Epithelial cell of prostate (primary cell): ENCODE measurements around the gene TMEM204.

Experiments used
- DNase-seq: peaks from one replicate; pipeline ENCODE4 v3.0.0-alpha.2; 2011; ENCODE audit warnings: low read depth, low spot score
- H3K27ac ChIP-seq: fragments of 450-650 bp; 2 replicates; pipeline ENCODE4 v1.5.1; 2017; ENCODE audit warnings: mild to moderate bottlenecking

The TMEM204 gene

DNA sequence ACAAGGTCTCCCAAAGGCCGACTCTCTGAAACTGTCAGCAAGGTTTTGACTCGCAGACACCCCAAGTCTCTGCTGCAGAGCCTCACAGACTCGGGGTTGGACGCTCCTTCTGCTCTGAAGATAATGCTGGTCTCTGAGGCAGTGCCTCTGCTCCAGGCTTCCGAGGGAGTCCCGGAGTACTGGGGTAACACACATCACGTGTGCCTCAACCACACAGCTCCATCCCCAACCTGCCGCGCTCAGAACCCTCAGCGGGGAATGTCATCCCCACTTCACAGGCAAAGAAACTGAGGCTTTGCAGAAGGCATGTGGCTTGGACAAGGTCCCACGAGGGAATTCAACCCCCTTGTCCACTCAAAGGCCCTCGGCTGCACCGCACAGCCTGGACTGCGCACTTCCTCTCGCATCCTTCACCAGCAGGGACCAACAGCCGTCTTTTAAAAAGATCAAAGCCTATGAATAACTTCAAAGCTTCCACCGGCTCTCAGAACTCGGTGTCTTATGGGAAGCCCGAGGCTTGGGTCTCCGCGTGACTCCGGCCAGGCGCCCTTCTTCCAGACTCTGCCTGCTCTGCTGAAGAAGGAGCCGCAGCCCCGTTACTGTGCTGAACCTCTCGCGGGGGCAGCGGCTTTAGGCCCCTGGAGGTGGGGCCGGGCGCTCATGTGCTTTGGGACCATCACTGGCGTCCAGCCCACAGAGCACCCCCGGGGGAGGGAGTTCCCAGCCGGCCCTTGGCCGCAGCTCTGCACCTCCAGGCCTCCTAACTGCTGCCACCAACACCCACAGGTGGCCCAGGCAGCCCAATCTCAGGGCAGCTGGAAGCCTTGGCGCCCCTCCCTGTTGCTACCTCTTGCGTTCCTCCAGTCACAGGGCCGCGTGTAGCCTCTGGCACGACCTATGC is 2.2 kb downstream of the TMEM204 start:
- DNase-seq: no peak
- no peak overlapping the region for H3K27ac ChIP-seq

GRCh38 chr16:1536601-1537000 is 3.1 kb downstream of the TMEM204 start:
- no peak for DNase-seq
- H3K27ac ChIP-seq: no peak overlapping the region

DNA sequence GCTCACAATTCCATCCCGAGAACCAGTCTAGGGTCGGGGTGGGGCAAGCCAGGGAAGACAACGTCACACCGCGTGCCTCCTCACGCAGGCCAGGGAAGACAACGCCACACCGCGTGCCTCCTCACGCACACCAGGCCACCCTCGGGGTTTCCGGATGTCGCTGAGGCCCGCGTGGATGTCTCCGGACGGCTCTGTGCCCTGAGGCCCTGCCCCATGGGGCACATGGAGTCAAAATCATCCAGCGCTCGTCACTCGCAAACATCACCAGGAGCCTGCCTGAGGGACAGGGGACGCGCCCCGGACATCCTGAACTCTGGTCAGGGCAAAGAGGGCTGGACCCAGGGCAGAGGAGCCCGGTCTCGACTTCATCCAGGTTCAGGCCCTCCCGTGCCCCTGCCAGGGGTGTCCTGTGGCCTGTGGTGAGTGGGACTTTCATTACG is 3.7 kb downstream of the TMEM204 start:
- H3K27ac ChIP-seq: no peak overlapping the region

GRCh38 chr16:1537763-1538289 is 4.4 kb downstream of the TMEM204 start:
- H3K27ac ChIP-seq: no peak overlapping the region
- DNase-seq: no peak

More for the DNA sequence above, 3.7 kb downstream of the TMEM204 start:
- DNase-seq: no peak

GRCh38 chr16:1538804-1539520 is 5.5 kb downstream of the TMEM204 start:
- no peak overlapping the region for H3K27ac ChIP-seq
- DNase-seq: no peak

- H3K27ac ChIP-seq: no peak overlapping the region
- DNase-seq: no peak
These were observed 6.5 kb downstream of the TMEM204 start for GRCh38 chr16:1539720-1540555.

- H3K27ac ChIP-seq: no peak overlapping the region
- no peak for DNase-seq
These were observed 7.0 kb downstream of the TMEM204 start for GRCh38 chr16:1540556-1540855.

GRCh38 chr16:1541293-1542165 is 8.1 kb downstream of the TMEM204 start:
- H3K27ac ChIP-seq: no peak overlapping the region

DNA sequence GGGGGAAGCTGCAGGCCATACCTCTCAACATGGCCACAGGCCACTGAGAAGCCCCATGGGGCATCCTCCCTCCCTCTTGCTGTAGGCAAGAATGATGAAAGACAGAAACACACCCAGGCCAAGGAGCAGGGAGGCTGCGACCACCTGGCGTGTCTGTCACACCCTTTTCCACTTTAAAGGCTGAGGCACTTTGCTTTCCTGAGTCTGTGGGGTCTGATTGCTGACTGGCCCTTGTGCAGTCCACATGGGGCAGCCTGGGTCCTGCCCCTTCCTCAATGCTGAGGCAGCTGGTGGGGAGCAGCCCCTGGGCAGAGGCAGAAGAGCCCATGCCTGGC is 8.7 kb downstream of the TMEM204 start:
- no peak overlapping the region for H3K27ac ChIP-seq
- DNase-seq: no peak

More at GRCh38 chr16:1541293-1542165, 8.1 kb downstream of the TMEM204 start:
- no peak for DNase-seq

- H3K27ac ChIP-seq: no peak overlapping the region
- no peak for DNase-seq
These were observed 9.1 kb downstream of the TMEM204 start for GRCh38 chr16:1542533-1542932.

- no peak for DNase-seq
- no peak overlapping the region for H3K27ac ChIP-seq
These were observed 9.8 kb downstream of the TMEM204 start for GRCh38 chr16:1543085-1543896.

DNA sequence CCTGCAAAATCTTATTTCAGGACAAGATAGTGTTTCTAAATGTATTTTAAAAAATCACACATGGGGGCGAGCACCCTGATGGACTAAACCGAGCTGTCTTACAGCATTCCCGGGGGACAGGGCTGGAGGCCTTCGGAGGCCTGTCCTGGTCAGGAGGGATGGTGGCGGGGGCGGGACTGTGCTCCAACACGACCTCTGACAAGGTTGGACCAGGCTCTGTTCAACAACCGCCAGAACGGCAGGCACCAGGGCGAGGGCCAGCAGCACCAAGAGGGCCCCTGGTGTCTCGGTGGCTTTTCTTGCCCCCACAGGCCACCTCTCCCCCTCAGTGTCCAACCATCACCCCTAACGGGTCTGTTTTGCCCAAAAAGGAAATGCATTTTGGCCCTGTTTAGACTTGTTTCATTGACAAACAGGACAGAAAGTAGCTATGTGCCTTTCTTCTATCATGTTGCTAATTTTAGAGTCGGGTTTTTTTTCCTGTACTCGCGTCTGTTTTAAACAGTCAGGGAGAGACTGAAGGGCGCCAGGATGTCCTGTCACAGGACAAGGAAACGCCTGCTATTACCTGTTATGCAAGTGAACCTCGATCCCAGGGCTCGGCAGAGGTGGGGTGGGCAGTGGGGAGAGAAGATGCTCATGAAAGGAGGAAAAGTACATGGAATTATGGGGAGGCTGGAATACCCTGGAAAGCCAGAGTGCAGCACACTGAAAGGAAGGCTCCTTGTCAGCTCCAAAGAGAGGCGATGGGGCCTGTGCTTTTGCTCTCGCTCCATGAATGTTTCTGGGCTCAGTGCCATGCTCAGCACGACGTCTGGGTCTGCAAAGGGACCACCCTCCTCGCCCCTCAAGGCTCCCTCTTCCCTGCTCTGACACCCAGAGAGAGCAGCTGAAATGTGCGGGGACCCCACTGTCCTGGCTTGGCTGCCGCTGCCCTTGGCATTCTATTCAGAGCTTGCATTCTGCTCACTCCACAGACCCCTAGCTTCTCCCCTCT is 11.9 kb downstream of the TMEM204 start:
- H3K27ac ChIP-seq: no peak overlapping the region
- DNase-seq: no peak

DNA sequence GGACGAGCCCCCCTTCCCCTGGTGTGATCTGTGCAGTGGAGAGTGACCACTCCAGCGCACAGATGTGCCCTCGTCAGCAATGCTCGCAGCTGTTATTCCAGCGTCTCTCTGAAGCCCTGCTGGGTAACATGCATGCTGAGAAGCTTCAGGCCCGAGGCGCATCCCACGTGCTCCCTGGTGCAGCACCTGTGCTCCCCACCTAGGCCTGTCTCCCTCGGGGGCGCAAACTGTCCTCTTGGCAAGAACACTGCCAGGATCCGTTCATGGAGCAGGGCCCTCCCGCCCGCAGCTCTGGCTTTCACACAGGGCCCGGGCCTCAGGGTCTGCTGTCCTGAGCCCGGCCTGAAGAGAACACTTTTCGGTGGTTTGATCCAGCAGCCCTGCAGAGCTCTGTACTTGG is 13.0 kb downstream of the TMEM204 start:
- no peak for DNase-seq
- no peak overlapping the region for H3K27ac ChIP-seq

- no peak for DNase-seq
These were observed 14.8 kb downstream of the TMEM204 start for GRCh38 chr16:1548233-1548632.

DNA sequence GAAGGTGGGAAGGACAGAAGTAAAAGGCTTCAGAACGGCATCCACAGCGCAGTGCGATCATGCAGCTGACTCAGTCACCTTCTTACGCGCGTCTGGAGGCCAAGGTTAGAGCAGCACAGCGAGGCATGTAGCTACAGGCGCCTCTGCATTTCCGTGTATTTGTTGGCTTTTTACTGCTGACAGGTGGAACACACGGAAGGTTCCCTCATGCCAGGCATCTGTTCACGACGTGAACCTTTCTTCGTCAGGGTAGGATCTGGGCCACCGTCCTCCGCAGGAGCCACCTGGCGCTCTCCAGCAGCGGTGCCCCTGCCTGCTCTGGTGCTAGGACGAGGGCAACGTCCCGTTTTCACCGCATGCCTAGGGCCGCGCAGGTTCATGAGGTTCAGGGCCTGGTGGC is 15.3 kb downstream of the TMEM204 start:
- peak; percentile 67 for DNase-seq
- no peak overlapping the region for H3K27ac ChIP-seq

More at GRCh38 chr16:1548233-1548632, 14.8 kb downstream of the TMEM204 start:
- H3K27ac ChIP-seq: no peak overlapping the region

- no peak overlapping the region for H3K27ac ChIP-seq
- DNase-seq: no peak
These were observed 16.6 kb downstream of the TMEM204 start for GRCh38 chr16:1550069-1550468.

DNA sequence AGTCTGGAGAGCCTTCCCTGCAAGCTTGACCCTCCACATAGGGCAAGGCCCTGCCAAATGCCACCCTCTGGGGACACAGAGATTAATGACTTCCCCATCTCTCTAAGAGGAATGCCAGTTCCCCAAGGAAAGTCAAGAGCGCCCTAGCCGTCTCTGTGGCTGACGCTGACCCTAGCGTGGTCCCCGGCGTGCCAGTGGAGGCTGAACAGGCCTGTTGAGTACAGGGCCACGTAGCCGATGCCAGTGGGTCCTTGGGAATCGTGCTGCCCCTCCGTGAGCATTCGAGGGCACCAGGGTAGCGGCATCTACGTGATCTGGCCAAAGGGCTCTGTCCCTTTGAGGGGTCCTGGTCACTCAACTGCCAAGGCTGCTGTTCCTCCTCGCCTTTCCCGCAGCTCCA is 17.2 kb downstream of the TMEM204 start:
- no peak overlapping the region for H3K27ac ChIP-seq
- DNase-seq: no peak

- DNase-seq: no peak
- H3K27ac ChIP-seq: no peak overlapping the region
These were observed 17.7 kb downstream of the TMEM204 start for GRCh38 chr16:1551166-1551565.
